ENCODE data around the gene CALN1. TPM values are rescaled to one million over a fixed set of nuclear protein-coding genes. Genes with fewer than 3 reads are reported as not detected.

The CALN1 gene
- total RNA-seq, 2 donors from 2014 or later: 4.3 to 6.9 TPM

- no peaks in the 10 kb centered on the region for H3K9me3 ChIP-seq (ENCODE audit: control insufficient read depth, low read length)
- no peak for TF ChIP-seq CTCF (conservative IDR thresholded peaks at IDR 0.05)
- Mint-ChIP-seq H3K36me3 (ENCODE audit: low read depth) (no peaks in the 10 kb centered on the region), H3K27me3 (ENCODE audit: insufficient read depth) (no peaks in the 10 kb centered on the region), H3K4me1 (peaks cover 3% of the 10 kb centered on the region), H3K4me3 (no peak overlapping the region), H3K9me3 (peaks cover 7% of the 10 kb centered on the region), H3K27ac (no peak overlapping the region)
- H3K4me3 ChIP-seq (ENCODE audit: low read length): no peak overlapping the region
- H3K36me3 ChIP-seq (ENCODE audit: control insufficient read depth, insufficient read depth, low read length): no peaks in the 10 kb centered on the region
- no peaks in the 10 kb centered on the region for H3K4me1 ChIP-seq (ENCODE audit: control insufficient read depth, insufficient read depth, low read length)
- no peak for DNase-seq
- H3K27me3 ChIP-seq (ENCODE audit: control insufficient read depth, insufficient read depth, low read length, poor library complexity, severe bottlenecking): no peaks in the 10 kb centered on the region
- WGBS, 2 experiments (ENCODE audit: insufficient coverage in 1 of 2, insufficient read length in 1 of 2): 95 to 96% methylated on average over 3 to 4 of the region's 4 CpGs
- H3K27ac ChIP-seq (ENCODE audit: low read depth, low read length): no peak overlapping the region
- H3K9ac ChIP-seq (ENCODE audit: extremely low read depth, low read length, poor library complexity, severe bottlenecking): no peak overlapping the region
Observed at GRCh38 chr7:72326365-72326764, 85.8 kb downstream of the CALN1 start.

GRCh38 chr7:72325561-72325960, 86.6 kb downstream of the CALN1 start:
- no peak for DNase-seq
- Histone ChIP-seq H3K9me3 (ENCODE audit: control insufficient read depth, low read length) (no peaks in the 10 kb centered on the region), H3K27me3 (ENCODE audit: control insufficient read depth, insufficient read depth, low read length, poor library complexity, severe bottlenecking) (no peaks in the 10 kb centered on the region), H3K4me1 (ENCODE audit: control insufficient read depth, insufficient read depth, low read length) (no peaks in the 10 kb centered on the region), H3K27ac (ENCODE audit: low read depth, low read length) (no peak overlapping the region), H3K9ac (ENCODE audit: extremely low read depth, low read length, poor library complexity, severe bottlenecking) (no peak overlapping the region), H3K4me3 (ENCODE audit: low read length) (no peak overlapping the region), H3K36me3 (ENCODE audit: control insufficient read depth, insufficient read depth, low read length) (no peaks in the 10 kb centered on the region)
- H3K36me3 Mint-ChIP-seq (ENCODE audit: low read depth): no peaks in the 10 kb centered on the region
- no peak for TF ChIP-seq CTCF (conservative IDR thresholded peaks at IDR 0.05)
- no peaks in the 10 kb centered on the region for H3K9me3 Mint-ChIP-seq
- peaks cover 3% of the 10 kb centered on the region for H3K4me1 Mint-ChIP-seq
- H3K27me3 Mint-ChIP-seq (ENCODE audit: insufficient read depth): no peaks in the 10 kb centered on the region
- no peak overlapping the region for H3K4me3 Mint-ChIP-seq
- 90 to 100% methylated on average over 1 to 5 of the region's 5 CpGs for WGBS, 2 experiments (ENCODE audit: insufficient coverage in 1 of 2, insufficient read length in 1 of 2)
- no peak overlapping the region for H3K27ac Mint-ChIP-seq

GRCh38 chr7:72321637-72322036, 90.5 kb downstream of the CALN1 start:
- no peaks in the 10 kb centered on the region for H3K36me3 Mint-ChIP-seq (ENCODE audit: low read depth)
- WGBS, 2 experiments (ENCODE audit: insufficient coverage in 1 of 2, insufficient read length in 1 of 2): 90 to 91% methylated on average over 5 to 6 of the region's 7 CpGs
- no peaks in the 10 kb centered on the region for H3K27me3 Mint-ChIP-seq (ENCODE audit: insufficient read depth)
- H3K9me3 Mint-ChIP-seq: peaks cover 4% of the 10 kb centered on the region
- Histone ChIP-seq H3K9ac (ENCODE audit: extremely low read depth, low read length, poor library complexity, severe bottlenecking) (no peak overlapping the region), H3K4me1 (ENCODE audit: control insufficient read depth, insufficient read depth, low read length) (no peaks in the 10 kb centered on the region), H3K27ac (ENCODE audit: low read depth, low read length) (no peak overlapping the region), H3K27me3 (ENCODE audit: control insufficient read depth, insufficient read depth, low read length, poor library complexity, severe bottlenecking) (no peaks in the 10 kb centered on the region), H3K4me3 (ENCODE audit: low read length) (no peak overlapping the region), H3K9me3 (ENCODE audit: control insufficient read depth, low read length) (no peaks in the 10 kb centered on the region), H3K36me3 (ENCODE audit: control insufficient read depth, insufficient read depth, low read length) (no peaks in the 10 kb centered on the region)
- H3K4me3 Mint-ChIP-seq: no peak overlapping the region
- no peak overlapping the region for H3K27ac Mint-ChIP-seq
- no peak for TF ChIP-seq CTCF (conservative IDR thresholded peaks at IDR 0.05)
- DNase-seq: no peak
- peaks cover 1% of the 10 kb centered on the region for H3K4me1 Mint-ChIP-seq

All from endodermal cell (in vitro differentiated cells).